K562 (cell line): ENCODE data around the gene TBC1D2B.

ENCODE experiments used
- GATA2 ChIP-seq: sonication (generic); formaldehyde crosslinking; IDR thresholded peaks from 2 replicates; pipeline ENCODE4 v1.4.0; 2020; ENCODE audit warnings: mild to moderate bottlenecking, missing genetic modification reagents
- MAFG ChIP-seq: fragments of 450-650 bp; conservative IDR thresholded peaks from 2 replicates; pipeline ENCODE4 v1.6.1; 2016; ENCODE audit warnings: missing genetic modification characterization, missing compliant biosample characterization
- POLR2A ChIP-seq: fragments of 450-650 bp; conservative IDR thresholded peaks from 2 replicates; pipeline ENCODE4 v1.6.1; 2016
- RAD21 ChIP-seq, 2 experiments: fragments of 250-450 bp in 1 of 2; fragments of 450-650 bp in 1 of 2; sonication (Bioruptor Pico) in 1 of 2; formaldehyde crosslinking in 1 of 2; IDR thresholded peaks in 1 of 2; conservative IDR thresholded peaks in 1 of 2; 2 replicates each; pipeline versions ENCODE4 v1.4.0 to v1.8.0; 2020 to 2022; ENCODE audit warnings: mild to moderate bottlenecking in 2 of 2, moderate library complexity in 1 of 2
- SIN3A ChIP-seq, 2 experiments: fragments of 150-350 bp in 1 of 2; IDR thresholded peaks; 2 replicates each; pipeline ENCODE4 v1.6.1; 2011 to 2016; ENCODE audit warnings: borderline replicate concordance in 2 of 2, low read depth in 2 of 2, low read length in 2 of 2, mild to moderate bottlenecking in 2 of 2, moderate library complexity in 2 of 2; ENCODE audit not compliant: control insufficient read depth in 1 of 2
- STAT5A ChIP-seq: IDR thresholded peaks from 2 replicates; pipeline ENCODE4 v1.6.1; 2012; ENCODE audit warnings: low read length, inconsistent platforms, borderline replicate concordance
- ZBTB8A ChIP-seq: fragments of 450-650 bp; IDR thresholded peaks from 2 replicates; pipeline ENCODE4 v1.6.1; 2018; ENCODE audit warnings: mild to moderate bottlenecking, moderate library complexity; ENCODE audit not compliant: partially characterized antibody

GRCh38 chr15:78092261-78093041 lies 14.9 kb upstream of the TBC1D2B start, which contains the start of gene SH2D7:
- TF ChIP-seq POLR2A: no peak
- TF ChIP-seq SIN3A (IDR thresholded peaks at IDR 0.05; ENCODE audit: borderline replicate concordance in 2 of 2, control insufficient read depth in 1 of 2, low read depth in 2 of 2, low read length in 2 of 2): no peak
- TF ChIP-seq MAFG (tag): no peak
- TF ChIP-seq GATA2 (CRISPR knock-in tag): no peak
- no peak for TF ChIP-seq STAT5A
- no peak for TF ChIP-seq ZBTB8A
- TF ChIP-seq RAD21 (CRISPR knock-in tag; conservative IDR thresholded peaks at IDR 0.05 in 1 of 2, IDR thresholded peaks at IDR 0.05 in 1 of 2): no peak
